Activated T-cell treated with anti-CD3 and anti-CD28 coated beads, Interleukin-2, amount 50 U/mL, for 24 hours (primary cell): ENCODE measurements around the gene CTNNA3.

ENCODE experiments used
- DNase-seq: peaks from one replicate; pipeline ENCODE4 v3.0.0-alpha.2; 2020
- H3K27ac Mint-ChIP-seq: 2 replicates; pipeline ENCODE4 v1.8.0; 2020; ENCODE audit warnings: mild to moderate bottlenecking, mixed read lengths
- H3K27me3 Mint-ChIP-seq: 2 replicates; pipeline ENCODE4 v1.8.0; 2020; ENCODE audit warnings: mixed read lengths
- H3K36me3 Mint-ChIP-seq: 2 replicates; pipeline ENCODE4 v1.8.0; 2020; ENCODE audit warnings: low read depth, mixed read lengths
- H3K4me1 Mint-ChIP-seq: 2 replicates; pipeline ENCODE4 v1.8.0; 2020; ENCODE audit warnings: low read depth, mixed read lengths
- H3K4me3 Mint-ChIP-seq: 2 replicates; pipeline ENCODE4 v1.8.0; 2020; ENCODE audit warnings: mild to moderate bottlenecking, moderate library complexity, mixed read lengths
- H3K9me3 Mint-ChIP-seq: 2 replicates; pipeline ENCODE4 v1.8.0; 2020; ENCODE audit warnings: mixed read lengths

Gene CTNNA3

GRCh38 chr10:66322777-66323176, 1373.2 kb downstream of the CTNNA3 start:
- H3K27ac Mint-ChIP-seq, result no peak overlapping the region
- DNase-seq, result no peak
- no peaks in the 10 kb centered on the region for H3K36me3 Mint-ChIP-seq
- peaks cover 4% of the 10 kb centered on the region for H3K9me3 Mint-ChIP-seq
- no peaks in the 10 kb centered on the region for H3K4me1 Mint-ChIP-seq
- no peak overlapping the region for H3K4me3 Mint-ChIP-seq
- H3K27me3 Mint-ChIP-seq, result no peaks in the 10 kb centered on the region

- Mint-ChIP-seq H3K4me3 (no peak overlapping the region), H3K27ac (no peak overlapping the region), H3K36me3 (no peaks in the 10 kb centered on the region), H3K27me3 (no peaks in the 10 kb centered on the region), H3K4me1 (no peaks in the 10 kb centered on the region), H3K9me3 (peaks cover 4% of the 10 kb centered on the region)
- DNase-seq, result no peak
These were observed 1374.0 kb downstream of the CTNNA3 start for GRCh38 chr10:66321723-66322665.

- Mint-ChIP-seq H3K4me1 (no peaks in the 10 kb centered on the region), H3K27me3 (no peaks in the 10 kb centered on the region), H3K27ac (no peak overlapping the region), H3K4me3 (no peak overlapping the region), H3K36me3 (no peaks in the 10 kb centered on the region), H3K9me3 (peaks cover 4% of the 10 kb centered on the region)
- DNase-seq, result no peak
These were observed 1377.2 kb downstream of the CTNNA3 start for GRCh38 chr10:66318761-66319160.

- H3K4me3 Mint-ChIP-seq, result no peak overlapping the region
- no peak for DNase-seq
- H3K4me1 Mint-ChIP-seq, result no peaks in the 10 kb centered on the region
- H3K9me3 Mint-ChIP-seq, result peaks cover 4% of the 10 kb centered on the region
- H3K36me3 Mint-ChIP-seq, result no peaks in the 10 kb centered on the region
- no peaks in the 10 kb centered on the region for H3K27me3 Mint-ChIP-seq
- H3K27ac Mint-ChIP-seq, result no peak overlapping the region
These were observed 1388.2 kb downstream of the CTNNA3 start for GRCh38 chr10:66307826-66308225.

- no peaks in the 10 kb centered on the region for H3K27me3 Mint-ChIP-seq
- no peaks in the 10 kb centered on the region for H3K36me3 Mint-ChIP-seq
- H3K9me3 Mint-ChIP-seq, result no peaks in the 10 kb centered on the region
- no peak for DNase-seq
- no peak overlapping the region for H3K27ac Mint-ChIP-seq
- no peak overlapping the region for H3K4me3 Mint-ChIP-seq
- H3K4me1 Mint-ChIP-seq, result no peaks in the 10 kb centered on the region
These were observed 1394.9 kb downstream of the CTNNA3 start for GRCh38 chr10:66301078-66301477.

GRCh38 chr10:66295602-66296001, 1400.4 kb downstream of the CTNNA3 start:
- Mint-ChIP-seq H3K4me1 (no peaks in the 10 kb centered on the region), H3K9me3 (no peaks in the 10 kb centered on the region), H3K4me3 (no peak overlapping the region), H3K27ac (no peak overlapping the region), H3K36me3 (no peaks in the 10 kb centered on the region), H3K27me3 (no peaks in the 10 kb centered on the region)
- DNase-seq, result no peak

- Mint-ChIP-seq H3K27ac (no peak overlapping the region), H3K4me1 (no peaks in the 10 kb centered on the region), H3K36me3 (no peaks in the 10 kb centered on the region), H3K9me3 (no peaks in the 10 kb centered on the region), H3K27me3 (no peaks in the 10 kb centered on the region), H3K4me3 (no peak overlapping the region)
- DNase-seq, result no peak
These were observed 1401.5 kb downstream of the CTNNA3 start for GRCh38 chr10:66294538-66294937.

- Mint-ChIP-seq H3K27ac (no peak overlapping the region), H3K9me3 (no peaks in the 10 kb centered on the region), H3K4me3 (no peak overlapping the region), H3K4me1 (no peaks in the 10 kb centered on the region), H3K36me3 (no peaks in the 10 kb centered on the region), H3K27me3 (no peaks in the 10 kb centered on the region)
- no peak for DNase-seq
These were observed 1403.1 kb downstream of the CTNNA3 start for GRCh38 chr10:66292922-66293321.

- Mint-ChIP-seq H3K4me1 (no peaks in the 10 kb centered on the region), H3K27me3 (no peaks in the 10 kb centered on the region), H3K27ac (no peak overlapping the region), H3K9me3 (no peaks in the 10 kb centered on the region), H3K36me3 (no peaks in the 10 kb centered on the region), H3K4me3 (no peak overlapping the region)
- no peak for DNase-seq
These were observed 1403.5 kb downstream of the CTNNA3 start for GRCh38 chr10:66292456-66292855.

- no peak overlapping the region for H3K27ac Mint-ChIP-seq
- H3K9me3 Mint-ChIP-seq, result no peaks in the 10 kb centered on the region
- H3K4me3 Mint-ChIP-seq, result no peak overlapping the region
- no peaks in the 10 kb centered on the region for H3K27me3 Mint-ChIP-seq
- H3K36me3 Mint-ChIP-seq, result no peaks in the 10 kb centered on the region
- no peak for DNase-seq
- H3K4me1 Mint-ChIP-seq, result no peaks in the 10 kb centered on the region
These were observed 1404.9 kb downstream of the CTNNA3 start for GRCh38 chr10:66291133-66291532.

GRCh38 chr10:66284621-66285020, 1411.4 kb downstream of the CTNNA3 start:
- DNase-seq, result no peak
- Mint-ChIP-seq H3K9me3 (no peaks in the 10 kb centered on the region), H3K36me3 (no peaks in the 10 kb centered on the region), H3K27ac (no peak overlapping the region), H3K27me3 (no peaks in the 10 kb centered on the region), H3K4me1 (no peaks in the 10 kb centered on the region), H3K4me3 (no peak overlapping the region)

- no peak overlapping the region for H3K4me3 Mint-ChIP-seq
These were observed 1412.0 kb downstream of the CTNNA3 start for GRCh38 chr10:66283874-66284464.

GRCh38 chr10:66283064-66283463, 1412.9 kb downstream of the CTNNA3 start:
- no peak overlapping the region for H3K27ac Mint-ChIP-seq
- no peaks in the 10 kb centered on the region for H3K4me1 Mint-ChIP-seq
- H3K27me3 Mint-ChIP-seq, result no peaks in the 10 kb centered on the region
- no peak for DNase-seq
- H3K9me3 Mint-ChIP-seq, result no peaks in the 10 kb centered on the region
- no peaks in the 10 kb centered on the region for H3K36me3 Mint-ChIP-seq
- no peak overlapping the region for H3K4me3 Mint-ChIP-seq

More at GRCh38 chr10:66283874-66284464, 1412.0 kb downstream of the CTNNA3 start:
- no peak for DNase-seq
- Mint-ChIP-seq H3K36me3 (no peaks in the 10 kb centered on the region), H3K4me1 (no peaks in the 10 kb centered on the region), H3K27ac (no peak overlapping the region), H3K27me3 (no peaks in the 10 kb centered on the region), H3K9me3 (no peaks in the 10 kb centered on the region)

- no peaks in the 10 kb centered on the region for H3K9me3 Mint-ChIP-seq
- no peak overlapping the region for H3K4me3 Mint-ChIP-seq
- H3K27ac Mint-ChIP-seq, result no peak overlapping the region
- H3K4me1 Mint-ChIP-seq, result no peaks in the 10 kb centered on the region
- no peaks in the 10 kb centered on the region for H3K27me3 Mint-ChIP-seq
- no peak for DNase-seq
- H3K36me3 Mint-ChIP-seq, result no peaks in the 10 kb centered on the region
These were observed 1414.7 kb downstream of the CTNNA3 start for GRCh38 chr10:66281327-66281726.

- Mint-ChIP-seq H3K9me3 (no peaks in the 10 kb centered on the region), H3K4me3 (no peak overlapping the region), H3K36me3 (no peaks in the 10 kb centered on the region), H3K4me1 (no peaks in the 10 kb centered on the region), H3K27me3 (no peaks in the 10 kb centered on the region), H3K27ac (no peak overlapping the region)
- DNase-seq, result no peak
These were observed 1418.5 kb downstream of the CTNNA3 start for GRCh38 chr10:66277481-66277880.
